Right renal pelvis (tissue), 4 donors: Measurements from ENCODE around the gene PP2D1. TPM values are rescaled to one million over a fixed set of nuclear protein-coding genes. Genes with fewer than 3 reads are reported as not detected.
"Not testable (repeated sequence)": the region's sequence is repeated elsewhere in the genome, so short reads cannot be mapped to it uniquely, and the experiment has no call there.

ENCODE experiments used
- DNase-seq, 4 donors: peaks; one replicate each; pipeline ENCODE4 v3.0.0-alpha.2; 2013; ENCODE audit warnings: low read depth in 4 of 4, low spot score in 3 of 4, missing footprints in 1 of 4
- polyA plus RNA-seq, 4 donors: library from polyadenylated mRNA; unstranded; fragments of 120-200 nt; gene quantifications; one replicate each; pipeline ENCODE4 v1.2.1, GENCODE V29; 2013; ENCODE audit not compliant: insufficient read length in 4 of 4

Gene PP2D1
- under 1 TPM; 0.25 to 0.30 (median 0.28) TPM for polyA plus RNA-seq

- DNase-seq, result no peak
Observed at GRCh38 chr3:20012164-20012563, at the start of gene PP2D1. Gene PP2D1 (minus strand): TSS chr3:20012264. CDS start chr3:20012072, 192 bp downstream.

- no peak for DNase-seq
Observed at GRCh38 chr3:20060974-20061685, 49.1 kb upstream of the PP2D1 start.

GRCh38 chr3:20059929-20060328 lies 47.9 kb upstream of the PP2D1 start:
- DNase-seq, result no peak

GRCh38 chr3:20057612-20058180 lies 45.6 kb upstream of the PP2D1 start:
- no peak for DNase-seq

GRCh38 chr3:20056725-20057611 lies 44.9 kb upstream of the PP2D1 start:
- no peak for DNase-seq

- DNase-seq, result no peak
Observed at GRCh38 chr3:20055842-20056241, 43.8 kb upstream of the PP2D1 start.

GRCh38 chr3:20055020-20055775 lies 43.1 kb upstream of the PP2D1 start:
- DNase-seq, result no peak

- DNase-seq, result no peak
Observed at GRCh38 chr3:20054549-20054987, 42.5 kb upstream of the PP2D1 start.

- no peak for DNase-seq
Observed at GRCh38 chr3:20052851-20053250, 40.8 kb upstream of the PP2D1 start.

- DNase-seq, result no peak
Observed at GRCh38 chr3:20051123-20051806, 39.2 kb upstream of the PP2D1 start.

GRCh38 chr3:20047976-20048883 lies 36.2 kb upstream of the PP2D1 start:
- DNase-seq, result no peak

- no peak for DNase-seq
Observed at GRCh38 chr3:20047341-20047779, 35.3 kb upstream of the PP2D1 start.

GRCh38 chr3:20046556-20046955 lies 34.5 kb upstream of the PP2D1 start:
- DNase-seq, result no peak

GRCh38 chr3:20045141-20045540 lies 33.1 kb upstream of the PP2D1 start:
- DNase-seq, result not testable (repeated sequence)

GRCh38 chr3:20043825-20044224 lies 31.8 kb upstream of the PP2D1 start:
- no peak for DNase-seq

GRCh38 chr3:20043396-20043795 lies 31.3 kb upstream of the PP2D1 start:
- no peak for DNase-seq

GRCh38 chr3:20042331-20042730 lies 30.3 kb upstream of the PP2D1 start:
- DNase-seq, result no peak

- peak in 1 of 4 donors; percentile 55 for DNase-seq
Observed at GRCh38 chr3:20041197-20041780, 29.2 kb upstream of the PP2D1 start.
